T-cell (primary cell): ENCODE measurements around the gene OR2T27. TPM values are rescaled to one million over a fixed set of nuclear protein-coding genes. Genes with fewer than 3 reads are reported as not detected.

Experiments used
- total RNA-seq, 35 experiments: library from RNA in 6 of 35; stranded (reverse) in 6 of 35; fragments of 120-200 nt in 1 of 35; gene quantifications; one replicate each; pipeline versions ENCODE4 v1.2.1 to v1.2.4 and lab custom pipeline; 2013 to 2026

OR2T27 gene
- total RNA-seq, 5 donors from 2014 or later (not counting 1 experiment from before 2014, with no cell fraction given) = not detected

Other genes starting within 250 kb of the OR2T27 start
- not detected for gene OR2T2, start 209.9 kb downstream of the OR2T27 start, total RNA-seq
- not detected for gene OR2T3, start 182.2 kb downstream of the OR2T27 start, total RNA-seq
- not detected for gene OR2T5, start 166.9 kb downstream of the OR2T27 start, total RNA-seq
- not detected for gene OR2G6, start 147.5 kb downstream of the OR2T27 start, total RNA-seq
- gene OR2T29, start 92.8 kb downstream of the OR2T27 start, total RNA-seq = not detected
- not detected for gene OR2T34, start 80.8 kb downstream of the OR2T27 start, total RNA-seq
- gene OR2T10, start 57.8 kb downstream of the OR2T27 start, total RNA-seq = not detected
- gene OR2T11, start 20.4 kb downstream of the OR2T27 start, total RNA-seq = not detected
- gene OR2T35, start 10.2 kb downstream of the OR2T27 start, total RNA-seq = not detected
- gene OR14I1, start 47.2 kb upstream of the OR2T27 start, total RNA-seq = not detected
- not detected for gene LYPD8, start 100.2 kb upstream of the OR2T27 start, total RNA-seq
- 10 to 100 TPM; 16.8 to 41.4 (median 36.3) TPM for gene SH3BP5L, start 170.4 kb upstream of the OR2T27 start, total RNA-seq
- gene ZNF672, start 182.7 kb upstream of the OR2T27 start, total RNA-seq = 10 to 100 TPM; 27.7 to 46.7 (median 42.1) TPM
- gene ZNF692, start 203.6 kb upstream of the OR2T27 start, total RNA-seq = 10 to 100 TPM; 53.9 to 88.1 (median 78.7) TPM